Measurements from ENCODE around the gene XYLT1. TPM values are rescaled to one million over a fixed set of nuclear protein-coding genes. Genes with fewer than 3 reads are reported as not detected.

Gene XYLT1
- total and polyA plus RNA-seq, 2 of the 8 experiments (the other 6 are each of a cell fraction or from before 2014, with no cell fraction given), result 6.6 to 25.4 TPM

- no peak overlapping the region; the same call in 1 of the 2 replicates for H2BK12ac ChIP-seq (ENCODE audit: low read depth, low read length)
- H3K4me3 ChIP-seq (ENCODE audit: extremely low read depth in 1 of 4, insufficient read depth in 2 of 4, low read depth in 3 of 4, low read length in 4 of 4), result peak overlapping the region; percentile 12 to 49 (median 20); a peak in 5 of 8 replicates
- H2BK120ac ChIP-seq (replicated peaks; ENCODE audit: low read depth, low read length), result no peak overlapping the region
- WGBS, 2 experiments (ENCODE audit: extremely low coverage in 1 of 2, insufficient coverage in 1 of 2, insufficient read length in 1 of 2, insufficient replicate concordance in 2 of 2, low coverage in 1 of 2, low lambda C conversion rate in 2 of 2, missing lambda C conversion rate in 1 of 2), result 38% methylated on average over 16 of the region's 16 CpGs; no CpG with 5 or more reads in 1 of the 2 experiments
- H4K5ac ChIP-seq (ENCODE audit: insufficient read length, low read depth, low read length), result no peak overlapping the region
- no peaks in the 10 kb centered on the region for H3K27me3 ChIP-seq (replicated peaks in 1 of 4; ENCODE audit: control insufficient read depth in 3 of 4, extremely low read depth in 1 of 4, insufficient read depth in 3 of 4, low read length in 3 of 4)
- no peaks in the 10 kb centered on the region for H3K79me2 ChIP-seq (ENCODE audit: control insufficient read depth in 1 of 2, insufficient read depth in 2 of 2, low read length in 2 of 2)
- H2AK5ac ChIP-seq (ENCODE audit: low read depth, low read length), result no peak overlapping the region
- H2BK15ac ChIP-seq (ENCODE audit: low read length), result no peak overlapping the region
- H4K20me1 ChIP-seq (replicated peaks in 1 of 2; ENCODE audit: control insufficient read depth in 1 of 2, insufficient read depth in 2 of 2, low read length in 2 of 2), result no peaks in the 10 kb centered on the region
- FAIRE-seq (peak; percentile 28), DNase-seq (ENCODE audit: low read depth in 1 of 2, low spot score in 2 of 2) (peak in 1 of 2 experiments; percentile 61)
- no peak overlapping the region for H3K27ac ChIP-seq (ENCODE audit: low read depth, low read length)
- H3K9me3 ChIP-seq (ENCODE audit: insufficient read depth in 2 of 2, low read depth in 1 of 2, low read length in 1 of 2), result no peaks in the 10 kb centered on the region
- no peaks in the 10 kb centered on the region for H3K23me2 ChIP-seq (ENCODE audit: low read depth, low read length)
- H3K4me2 ChIP-seq (ENCODE audit: insufficient read depth in 1 of 2, low read depth in 2 of 2, low read length in 2 of 2), result peak overlapping the region; percentile 42 to 54
- H3K23ac ChIP-seq (ENCODE audit: insufficient read length), result no peak overlapping the region
- H4K91ac ChIP-seq (replicated peaks; ENCODE audit: insufficient read length, low read length), result no peak overlapping the region
- H2AFZ ChIP-seq (ENCODE audit: low read length), result no peak overlapping the region
- CTCF ChIA-PET (ENCODE audit: partially characterized antibody), result interaction anchor here (0.6 to 1.2 kb wide), 5 partner anchors 19 to 1103 kb away, joined by 3 read pairs; no protein-coding TSS in a partner anchor
- H2BK5ac ChIP-seq (ENCODE audit: low read depth, low read length), result no peak overlapping the region
- POLR2A ChIA-PET (ENCODE audit: partially characterized antibody), result interaction anchor here (0.9 to 2.0 kb wide), 2 partner anchors 12 to 13 kb away, joined by 4 to 10 read pairs; no protein-coding TSS in a partner anchor
- H3K56ac ChIP-seq (replicated peaks; ENCODE audit: insufficient read length, low read depth, low read length), result no peak overlapping the region
- no peaks in the 10 kb centered on the region for H3K36me3 ChIP-seq (ENCODE audit: control insufficient read depth in 2 of 4, insufficient read depth in 4 of 4, low read length in 3 of 4)
- TF ChIP-seq GTF2F1 (IDR thresholded peaks at IDR 0.05; ENCODE audit: borderline replicate concordance, low read depth, low read length) (no peak), NRF1 (IDR thresholded peaks at IDR 0.05; ENCODE audit: low read depth, low read length) (no peak), MAFK (IDR thresholded peaks at IDR 0.05; ENCODE audit: low read depth, low read length) (no peak), ASH2L (IDR thresholded peaks at IDR 0.05; ENCODE audit: low read length) (no peak), CTBP2 (IDR thresholded peaks at IDR 0.05; ENCODE audit: borderline replicate concordance, insufficient read depth, insufficient read length, low read length) (no peak), SRF (IDR thresholded peaks at IDR 0.05; ENCODE audit: low read depth, low read length) (no peak), JUN (IDR thresholded peaks at IDR 0.05; ENCODE audit: low read depth, low read length) (no peak), RAD21 (IDR thresholded peaks at IDR 0.05 in 1 of 2, conservative IDR thresholded peaks at IDR 0.05 in 1 of 2; ENCODE audit: low read depth in 2 of 2, low read length in 2 of 2) (peak; percentile 9 to 40; a peak in 3 of 4 replicates)
- no peak overlapping the region for H3K14ac ChIP-seq (ENCODE audit: insufficient read length)
- peaks cover 0 to 2% (median 1%) of the 10 kb centered on the region in 4 experiments; a peak in 4 of 7 replicates for H3K4me1 ChIP-seq (replicated peaks in 1 of 4; ENCODE audit: control insufficient read depth in 3 of 4, insufficient read depth in 4 of 4, low read length in 3 of 4)
- no peak overlapping the region for H4K8ac ChIP-seq (ENCODE audit: extremely low read depth, insufficient read depth, low read length)
- H3K4ac ChIP-seq (replicated peaks; ENCODE audit: insufficient read length, low read depth, low read length), result no peak overlapping the region
- 0 out of 7 replicates have a peak overlapping the region, but pooled peaks of 1 of the 4 experiments have one; percentile 4 for H3K9ac ChIP-seq (replicated peaks in 1 of 4; ENCODE audit: extremely low read depth in 1 of 4, low read depth in 3 of 4, low read length in 3 of 4)
- H2BK20ac ChIP-seq (ENCODE audit: low read length), result 0 out of 2 replicates have a peak overlapping the region, but pooled peaks have one; percentile 24
- H3K18ac ChIP-seq (ENCODE audit: extremely low read depth, low read length), result no peak overlapping the region
- no peaks in the 10 kb centered on the region for H3K79me1 ChIP-seq (ENCODE audit: low read depth, low read length)
These were observed 399.7 kb downstream of the XYLT1 start for GRCh38 chr16:17070882-17071592.

All from H1 (cell line).